B cell (primary cell): ENCODE results near the gene MXRA8. TPM values are rescaled to one million over a fixed set of nuclear protein-coding genes. Genes with fewer than 3 reads are reported as not detected.

Source experiments
- ATAC-seq: fragments of 200-7000 bp; cut with Tn5 transposase; one replicate; pipeline ENCODE4 v1.10.0; 2021; ENCODE audit warnings: low read depth, mild to moderate bottlenecking, moderate number of reproducible peaks, moderate library complexity
- CTCF ChIA-PET: fragments of 350-600 bp; sonication (Branson Sonifier 250); formaldehyde crosslinking; loops from one replicate; lab custom pipeline; 2021; ENCODE audit warnings: antibody characterized with exemption, inconsistent platforms; lab: Charles Lee
- POLR2A ChIA-PET: fragments of 350-600 bp; sonication (Branson Sonifier 250); formaldehyde crosslinking; loops from one replicate; lab custom pipeline; 2021; ENCODE audit warnings: antibody characterized with exemption; lab: Charles Lee
- DNase-seq: peaks from one replicate; pipeline ENCODE4 v3.0.0; 2013
- H2AFZ ChIP-seq: 2 replicates; pipeline ENCODE4 v1.6.1; 2012; ENCODE audit warnings: mild to moderate bottlenecking, low read depth, low read length; ENCODE audit not compliant: insufficient read depth, poor library complexity, severe bottlenecking
- H3K27ac ChIP-seq, 2 donors: 1 replicate in 1 of 2; 2 replicates in 1 of 2; pipeline ENCODE4 v1.5.1; 2012 to 2013; ENCODE audit warnings: low read length in 2 of 2, mild to moderate bottlenecking in 2 of 2, moderate library complexity in 1 of 2
- H3K27me3 ChIP-seq, 4 experiments: fragments of 200-600 bp in 1 of 4; sonication (generic) in 1 of 4; replicated peaks in 1 of 4; 1 replicate in 2 of 4; 2 replicates in 2 of 4; pipeline versions ENCODE4 v1.6.1 to v1.7.0; 2013 to 2016; ENCODE audit warnings: low read length in 3 of 4, mild to moderate bottlenecking in 2 of 4, mixed read lengths in 1 of 4, moderate library complexity in 1 of 4; ENCODE audit not compliant: insufficient read depth in 4 of 4, control insufficient read depth in 3 of 4; ENCODE audit errors: control extremely low read depth in 1 of 4
- H3K36me3 ChIP-seq, 2 experiments: replicated peaks in 1 of 2; 1 replicate in 1 of 2; 2 replicates in 1 of 2; pipeline versions ENCODE4 v1.6.1 to v1.7.1; 2013; ENCODE audit warnings: low read length in 1 of 2; ENCODE audit not compliant: insufficient read depth in 2 of 2, control insufficient read depth in 1 of 2; ENCODE audit errors: control extremely low read depth in 1 of 2, extremely low read depth in 1 of 2
- H3K4me1 ChIP-seq, 2 donors: fragments of 200-600 bp in 1 of 2; sonication (generic) in 1 of 2; 1 replicate in 1 of 2; 2 replicates in 1 of 2; pipeline versions ENCODE4 v1.5.1 to v1.6.1; 2013 to 2017; ENCODE audit warnings: low read length in 2 of 2; ENCODE audit not compliant: control insufficient read depth in 2 of 2, insufficient read depth in 2 of 2
- H3K4me2 ChIP-seq: replicated peaks from 2 replicates; pipeline ENCODE3; 2012; ENCODE audit warnings: mild to moderate bottlenecking, low read depth, low read length; ENCODE audit not compliant: poor library complexity, severe bottlenecking
- H3K4me3 ChIP-seq, 5 experiments: fragments of 200-600 bp in 1 of 5; sonication (generic) in 1 of 5; 1 replicate in 3 of 5; 2 replicates in 2 of 5; pipeline versions ENCODE4 v1.5.1 to v1.7.0; 2011 to 2016; ENCODE audit warnings: low read length in 4 of 5, mild to moderate bottlenecking in 4 of 5, low read depth in 2 of 5, control low read depth in 1 of 5, moderate library complexity in 1 of 5; ENCODE audit not compliant: insufficient read depth in 1 of 5; ENCODE audit errors: control extremely low read depth in 1 of 5, extremely low read depth in 1 of 5
- H3K79me2 ChIP-seq: fragments of 200-600 bp; sonication (generic); one replicate; pipeline ENCODE4 v1.6.0; 2016; ENCODE audit warnings: low read length; ENCODE audit not compliant: control insufficient read depth, insufficient read depth
- H3K9ac ChIP-seq: fragments of 200-600 bp; sonication (generic); 2 replicates; pipeline ENCODE4 v1.6.1; 2017; ENCODE audit warnings: mild to moderate bottlenecking, low read length, moderate library complexity
- H3K9me3 ChIP-seq, 3 donors: one replicate each; pipeline versions ENCODE4 v1.6.1 to v1.7.1; 2013; ENCODE audit warnings: low read length in 2 of 3; ENCODE audit not compliant: control insufficient read depth in 2 of 3, insufficient read depth in 1 of 3; ENCODE audit errors: control extremely low read depth in 1 of 3
- H4K20me1 ChIP-seq: 2 replicates; pipeline ENCODE4 v1.6.0; 2012; ENCODE audit warnings: mild to moderate bottlenecking, low read length; ENCODE audit not compliant: insufficient read depth, control insufficient read depth, poor library complexity, severe bottlenecking
- H3K27ac Mint-ChIP-seq: one replicate; pipeline ENCODE4 v1.8.0; 2021; ENCODE audit warnings: mixed read lengths
- H3K27me3 Mint-ChIP-seq: one replicate; pipeline ENCODE4 v1.8.0; 2021; ENCODE audit warnings: mixed read lengths
- H3K4me1 Mint-ChIP-seq: one replicate; pipeline ENCODE4 v1.8.0; 2021; ENCODE audit warnings: mixed read lengths
- H3K4me3 Mint-ChIP-seq: one replicate; pipeline ENCODE4 v1.8.0; 2021; ENCODE audit warnings: mixed read lengths
- H3K9me3 Mint-ChIP-seq: one replicate; pipeline ENCODE4 v1.8.0; 2022; ENCODE audit warnings: mixed read lengths; ENCODE audit not compliant: insufficient read depth
- EZH2 ChIP-seq: IDR thresholded peaks from 2 replicates; pipeline ENCODE4 v1.6.1; 2012; ENCODE audit warnings: borderline replicate concordance, low read depth, mild to moderate bottlenecking, moderate library complexity, low read length; ENCODE audit not compliant: insufficient read depth, poor library complexity, severe bottlenecking
- WGBS: methylation state at CpG from one replicate; pipeline ENCODE4 v1.1.5; 2013; ENCODE audit warnings: missing lambda C conversion rate; ENCODE audit not compliant: insufficient coverage; 5-methylcytosine and 5-hydroxymethylcytosine counted together
- intact Hi-C: fragments of 100-400 bp; cut with micrococcal nuclease; formaldehyde crosslinking; loops from one replicate; pipeline ENCODE4 v1.10.0; 2022
- polyA plus RNA-seq: library from polyadenylated mRNA; depleted of rRNA; stranded (reverse); fragments of >200 nt; gene quantifications from 2 replicates; pipeline ENCODE4 v1.2.3, GENCODE V29; 2012
- total RNA-seq, 2 donors: library from RNA; stranded (reverse); fragments of 120-200 nt in 1 of 2; gene quantifications; 1 replicate in 1 of 2; 2 replicates in 1 of 2; pipeline versions ENCODE4 v1.2.3 to v1.2.4, GENCODE V29; 2013 to 2022
- TF ChIP-seq, protein P1 (sequence below): fragments of 200-600 bp; IDR thresholded peaks from one replicate; pipeline ENCODE4 v1.8.0; 2022; ENCODE audit warnings: antibody characterized with exemption, mild to moderate bottlenecking

MXRA8 gene
- total and polyA plus RNA-seq, 2 donors (not counting 1 experiment from before 2014, with no cell fraction given) = 0.10 TPM; not detected in 1

DNA sequence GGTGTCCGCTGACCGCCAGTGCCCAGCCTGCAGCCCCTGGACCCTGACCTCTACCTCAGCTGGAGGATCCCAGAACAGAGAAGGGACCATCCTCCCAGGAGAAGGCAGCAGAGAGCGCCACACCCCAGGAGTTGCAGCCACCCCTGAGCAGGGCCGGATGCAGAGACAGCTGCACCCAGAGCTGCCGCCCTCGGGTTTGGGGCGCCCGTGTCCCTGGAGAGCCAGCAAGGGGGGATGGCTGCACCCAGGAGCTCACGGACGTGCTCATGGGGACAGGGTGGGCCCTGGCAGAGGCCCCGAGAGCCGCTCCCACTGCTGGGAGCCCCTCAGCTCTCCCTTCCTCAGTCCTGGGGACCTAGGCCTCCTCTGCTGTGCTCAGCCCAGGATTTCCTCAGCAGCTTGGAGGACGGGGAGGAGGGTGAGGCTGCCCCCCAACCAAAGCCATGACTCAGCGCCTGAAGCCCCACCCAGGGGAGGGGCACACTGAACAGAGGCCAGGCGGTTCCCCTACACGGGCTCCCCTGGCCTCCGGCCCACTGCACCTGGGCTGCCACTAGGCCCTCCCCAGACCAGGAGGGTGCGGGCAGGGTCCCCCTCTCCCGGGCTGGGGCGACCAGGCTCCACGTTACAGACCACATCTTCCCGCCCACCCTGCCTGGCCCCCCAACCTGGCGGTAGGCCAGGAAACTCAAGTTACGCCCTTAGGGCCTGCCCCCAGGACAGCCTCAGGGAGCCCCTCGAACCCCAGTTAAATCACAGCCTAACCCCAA is 52.9 kb downstream of the MXRA8 start:
- intact Hi-C loops = loop anchor here (1.0 to 5.0 kb wide), 4 partner anchors 32 to 293 kb away; partner anchors contain the start of genes B3GALT6, ISG15, SDF4 and UBE2J2
- ChIA-PET POLR2A (no interaction called here), CTCF (interaction anchor here (0.9 to 1.6 kb wide), 9 partner anchors 9 to 287 kb away, joined by 3 to 16 read pairs (median 5); partner anchors contain the start of gene AURKAIP1)
- no peaks in the 10 kb centered on the region for H3K9me3 ChIP-seq
- H3K27ac Mint-ChIP-seq = peak overlapping the region; percentile 92
- no peaks in the 10 kb centered on the region for H3K27me3 ChIP-seq
- peak overlapping the region; percentile 27 to 63 for H3K27ac ChIP-seq
- DNase-seq = peak; percentile 84
- peak overlapping the region; percentile 76 for H3K9ac ChIP-seq
- peak overlapping the region in 4 of 5 experiments; percentile 35 to 73 (median 53) for H3K4me3 ChIP-seq
- H3K4me3 Mint-ChIP-seq = peak overlapping the region; percentile 88
- H3K79me2 ChIP-seq = peaks cover 36% of the 10 kb centered on the region
- peak overlapping the region; percentile 99 for H3K4me2 ChIP-seq
- H2AFZ ChIP-seq = peak overlapping the region; percentile 76
- peaks cover 35% of the 10 kb centered on the region for H3K4me1 Mint-ChIP-seq
- H3K27me3 Mint-ChIP-seq = no peaks in the 10 kb centered on the region
- peaks cover 0 to 3% of the 10 kb centered on the region in 2 experiments for H3K36me3 ChIP-seq
- H3K9me3 Mint-ChIP-seq = no peaks in the 10 kb centered on the region
- peak; percentile 52 for ATAC-seq
- WGBS = 8% methylated on average over 25 of the region's 25 CpGs
- peaks cover 44% of the 10 kb centered on the region for H4K20me1 ChIP-seq
- no peak for TF ChIP-seq EZH2
- TF ChIP-seq, protein P1, sequence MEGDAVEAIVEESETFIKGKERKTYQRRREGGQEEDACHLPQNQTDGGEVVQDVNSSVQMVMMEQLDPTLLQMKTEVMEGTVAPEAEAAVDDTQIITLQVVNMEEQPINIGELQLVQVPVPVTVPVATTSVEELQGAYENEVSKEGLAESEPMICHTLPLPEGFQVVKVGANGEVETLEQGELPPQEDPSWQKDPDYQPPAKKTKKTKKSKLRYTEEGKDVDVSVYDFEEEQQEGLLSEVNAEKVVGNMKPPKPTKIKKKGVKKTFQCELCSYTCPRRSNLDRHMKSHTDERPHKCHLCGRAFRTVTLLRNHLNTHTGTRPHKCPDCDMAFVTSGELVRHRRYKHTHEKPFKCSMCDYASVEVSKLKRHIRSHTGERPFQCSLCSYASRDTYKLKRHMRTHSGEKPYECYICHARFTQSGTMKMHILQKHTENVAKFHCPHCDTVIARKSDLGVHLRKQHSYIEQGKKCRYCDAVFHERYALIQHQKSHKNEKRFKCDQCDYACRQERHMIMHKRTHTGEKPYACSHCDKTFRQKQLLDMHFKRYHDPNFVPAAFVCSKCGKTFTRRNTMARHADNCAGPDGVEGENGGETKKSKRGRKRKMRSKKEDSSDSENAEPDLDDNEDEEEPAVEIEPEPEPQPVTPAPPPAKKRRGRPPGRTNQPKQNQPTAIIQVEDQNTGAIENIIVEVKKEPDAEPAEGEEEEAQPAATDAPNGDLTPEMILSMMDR = no peak
- H3K4me1 ChIP-seq = peaks cover 34 to 47% of the 10 kb centered on the region in 2 donors
